ENCODE results near the gene PTCSC3. TPM values are rescaled to one million over a fixed set of nuclear protein-coding genes. Genes with fewer than 3 reads are reported as not detected.

The PTCSC3 gene
- total and polyA plus RNA-seq, 2 of the 13 experiments (the other 11 are each of a cell fraction or from before 2014, with no cell fraction given): not detected

GRCh38 chr14:36130186-36130585 is 46.3 kb downstream of the PTCSC3 start:
- no peaks in the 10 kb centered on the region for H3K36me3 ChIP-seq (replicated peaks in 1 of 2; ENCODE audit: control insufficient read depth in 1 of 2, insufficient read depth in 2 of 2, low read length in 2 of 2)
- POLR2A ChIA-PET: no interaction called here
- no peaks in the 10 kb centered on the region for H3K9me3 ChIP-seq (ENCODE audit: low read length)
- H3K4me3 ChIP-seq (replicated peaks in 1 of 3; ENCODE audit: insufficient read depth in 1 of 3, low read depth in 2 of 3, low read length in 3 of 3): no peak overlapping the region
- ATAC-seq: no peak
- FAIRE-seq: no peak
- no TSS peak for BruUV-seq (replicated peaks)
- TF ChIP-seq ZNF17 (CRISPR knock-in tag; IDR thresholded peaks at IDR 0.05) (no peak), ZNF326 (CRISPR knock-in tag; IDR thresholded peaks at IDR 0.05; ENCODE audit: borderline replicate concordance) (no peak), SMARCC2 (IDR thresholded peaks at IDR 0.05) (no peak)
- TF ChIP-seq, protein P1, sequence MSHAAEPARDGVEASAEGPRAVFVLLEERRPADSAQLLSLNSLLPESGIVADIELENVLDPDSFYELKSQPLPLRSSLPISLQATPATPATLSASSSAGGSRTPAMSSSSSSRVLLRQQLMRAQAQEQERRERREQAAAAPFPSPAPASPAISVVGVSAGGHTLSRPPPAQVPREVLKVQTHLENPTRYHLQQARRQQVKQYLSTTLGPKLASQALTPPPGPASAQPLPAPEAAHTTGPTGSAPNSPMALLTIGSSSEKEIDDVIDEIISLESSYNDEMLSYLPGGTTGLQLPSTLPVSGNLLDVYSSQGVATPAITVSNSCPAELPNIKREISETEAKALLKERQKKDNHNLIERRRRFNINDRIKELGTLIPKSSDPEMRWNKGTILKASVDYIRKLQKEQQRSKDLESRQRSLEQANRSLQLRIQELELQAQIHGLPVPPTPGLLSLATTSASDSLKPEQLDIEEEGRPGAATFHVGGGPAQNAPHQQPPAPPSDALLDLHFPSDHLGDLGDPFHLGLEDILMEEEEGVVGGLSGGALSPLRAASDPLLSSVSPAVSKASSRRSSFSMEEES (CRISPR knock-in tag; IDR thresholded peaks at IDR 0.05): no peak
- H4K20me1 ChIP-seq (ENCODE audit: insufficient read depth, low read length): no peaks in the 10 kb centered on the region
- no peaks in the 10 kb centered on the region for H3K79me2 ChIP-seq (ENCODE audit: insufficient read depth, low read length)
- intact Hi-C loops (cut with micrococcal nuclease; ENCODE audit: unreplicated experiment) (no loop called here), in situ Hi-C loops (cut with HindIII; ENCODE audit: extremely low pct_ligation_motif_present, low pct_unique_long_range_greater_than_20kb) (no loop called here)
- H3K4me2 ChIP-seq (ENCODE audit: low read depth, low read length): no peak overlapping the region
- H3K27me3 ChIP-seq (ENCODE audit: control insufficient read depth in 1 of 2, insufficient read depth in 2 of 2, low read length in 2 of 2): peaks cover 0 to 13% of the 10 kb centered on the region in 2 experiments; a peak in 1 of 5 replicates
- no peak for DNase-seq (ENCODE audit: low spot score)
- CTCF ChIA-PET (ENCODE audit: low intra/inter-chr PET ratio, low total read pairs): no interaction called here
- no peak overlapping the region for H3K27ac ChIP-seq (ENCODE audit: extremely low read length, insufficient read depth, low read length)
- WGBS (ENCODE audit: low lambda C conversion rate): 0% methylated on average over 1 of the region's 1 CpG
- H3K4me1 ChIP-seq (ENCODE audit: insufficient read depth, low read length): no peaks in the 10 kb centered on the region
- no peak overlapping the region for H2AFZ ChIP-seq (ENCODE audit: low read length)
- H3K9ac ChIP-seq (ENCODE audit: insufficient read depth, low read depth, low read length): no peak overlapping the region

- in situ Hi-C loops (cut with HindIII; ENCODE audit: extremely low pct_ligation_motif_present, low pct_unique_long_range_greater_than_20kb) (no loop called here), intact Hi-C loops (cut with micrococcal nuclease; ENCODE audit: unreplicated experiment) (no loop called here)
- Histone ChIP-seq H3K79me2 (ENCODE audit: insufficient read depth, low read length) (no peaks in the 10 kb centered on the region), H3K4me2 (ENCODE audit: low read depth, low read length) (no peak overlapping the region), H3K36me3 (replicated peaks in 1 of 2; ENCODE audit: control insufficient read depth in 1 of 2, insufficient read depth in 2 of 2, low read length in 2 of 2) (no peaks in the 10 kb centered on the region), H3K4me1 (ENCODE audit: insufficient read depth, low read length) (no peaks in the 10 kb centered on the region), H2AFZ (ENCODE audit: low read length) (no peak overlapping the region), H3K9me3 (ENCODE audit: low read length) (0 out of 2 replicates have a peak, but pooled peaks cover 3% of the 10 kb centered on the region), H4K20me1 (ENCODE audit: insufficient read depth, low read length) (no peaks in the 10 kb centered on the region), H3K27ac (ENCODE audit: extremely low read length, insufficient read depth, low read length) (no peak overlapping the region), H3K9ac (ENCODE audit: insufficient read depth, low read depth, low read length) (no peak overlapping the region), H3K4me3 (replicated peaks in 1 of 3; ENCODE audit: insufficient read depth in 1 of 3, low read depth in 2 of 3, low read length in 3 of 3) (no peak overlapping the region), H3K27me3 (ENCODE audit: control insufficient read depth in 1 of 2, insufficient read depth in 2 of 2, low read length in 2 of 2) (peaks cover 0 to 13% of the 10 kb centered on the region in 2 experiments; a peak in 1 of 5 replicates)
- ChIA-PET POLR2A (no interaction called here), CTCF (ENCODE audit: low intra/inter-chr PET ratio, low total read pairs) (no interaction called here)
- no TSS peak for BruUV-seq (replicated peaks)
- ATAC-seq: no peak
- FAIRE-seq: no peak
- DNase-seq (ENCODE audit: low spot score): no peak
- TF ChIP-seq ZSCAN20 (CRISPR knock-in tag; IDR thresholded peaks at IDR 0.05; ENCODE audit: borderline replicate concordance) (no peak), FOSL1 (CRISPR knock-in tag; IDR thresholded peaks at IDR 0.05; ENCODE audit: borderline replicate concordance) (0 out of 2 replicates have a peak, but pooled peaks have one; percentile 15), GMEB2 (CRISPR knock-in tag; IDR thresholded peaks at IDR 0.05; ENCODE audit: low read depth) (no peak)
- TF ChIP-seq, protein P2, sequence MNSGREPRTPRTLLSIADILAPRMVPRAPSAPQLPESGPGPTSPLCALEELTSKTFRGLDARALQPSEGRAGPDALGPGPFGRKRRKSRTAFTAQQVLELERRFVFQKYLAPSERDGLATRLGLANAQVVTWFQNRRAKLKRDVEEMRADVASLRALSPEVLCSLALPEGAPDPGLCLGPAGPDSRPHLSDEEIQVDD (CRISPR knock-in tag; IDR thresholded peaks at IDR 0.05; ENCODE audit: borderline replicate concordance): no peak
- 2% methylated on average over 2 of the region's 2 CpGs for WGBS (ENCODE audit: low lambda C conversion rate)
Measured at GRCh38 chr14:36129181-36129580, 47.3 kb downstream of the PTCSC3 start.

Measured in HepG2 (cell line).